ENCODE results near the gene ATP13A1.

DNA sequence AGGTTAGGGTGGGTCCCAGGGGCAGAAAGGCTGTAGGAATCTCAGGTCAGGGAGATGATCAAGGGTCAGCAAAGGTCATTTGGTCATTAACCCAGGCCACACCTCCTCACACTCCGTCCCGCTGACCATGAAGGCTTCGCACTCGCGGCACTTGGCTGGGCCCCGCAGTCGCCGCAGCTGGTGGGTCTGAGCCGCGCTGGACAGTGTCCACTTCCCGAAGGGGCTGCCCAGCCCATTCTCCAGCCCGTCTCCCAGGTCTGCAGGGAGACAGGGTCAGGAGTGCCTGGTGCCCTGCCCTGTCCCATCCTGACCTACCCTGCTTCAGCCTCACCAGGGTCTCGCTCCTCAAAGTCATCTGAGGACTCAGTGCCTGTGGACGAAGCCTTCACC lies 28.2 kb downstream of the ATP13A1 start:
- no peak for TF ChIP-seq POLR2A (IDR thresholded peaks at IDR 0.05)
- TF ChIP-seq, protein P1, sequence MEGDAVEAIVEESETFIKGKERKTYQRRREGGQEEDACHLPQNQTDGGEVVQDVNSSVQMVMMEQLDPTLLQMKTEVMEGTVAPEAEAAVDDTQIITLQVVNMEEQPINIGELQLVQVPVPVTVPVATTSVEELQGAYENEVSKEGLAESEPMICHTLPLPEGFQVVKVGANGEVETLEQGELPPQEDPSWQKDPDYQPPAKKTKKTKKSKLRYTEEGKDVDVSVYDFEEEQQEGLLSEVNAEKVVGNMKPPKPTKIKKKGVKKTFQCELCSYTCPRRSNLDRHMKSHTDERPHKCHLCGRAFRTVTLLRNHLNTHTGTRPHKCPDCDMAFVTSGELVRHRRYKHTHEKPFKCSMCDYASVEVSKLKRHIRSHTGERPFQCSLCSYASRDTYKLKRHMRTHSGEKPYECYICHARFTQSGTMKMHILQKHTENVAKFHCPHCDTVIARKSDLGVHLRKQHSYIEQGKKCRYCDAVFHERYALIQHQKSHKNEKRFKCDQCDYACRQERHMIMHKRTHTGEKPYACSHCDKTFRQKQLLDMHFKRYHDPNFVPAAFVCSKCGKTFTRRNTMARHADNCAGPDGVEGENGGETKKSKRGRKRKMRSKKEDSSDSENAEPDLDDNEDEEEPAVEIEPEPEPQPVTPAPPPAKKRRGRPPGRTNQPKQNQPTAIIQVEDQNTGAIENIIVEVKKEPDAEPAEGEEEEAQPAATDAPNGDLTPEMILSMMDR (IDR thresholded peaks at IDR 0.05), result no peak
- TF ChIP-seq EP300 (IDR thresholded peaks at IDR 0.05), result no peak

All from gastroesophageal sphincter (tissue), 3 donors.